GM19468 (cell line): Measurements from ENCODE around the gene IL21.
"Not testable (repeated sequence)": the region's sequence is repeated elsewhere in the genome, so short reads cannot be mapped to it uniquely, and the experiment has no call there.

Experiments used
- ATAC-seq: cut with Tn5 transposase; IDR thresholded peaks from one replicate; pipeline ENCODE4 v1.9.1; 2021; ENCODE audit warnings: mild to moderate bottlenecking, moderate library complexity, moderate number of reproducible peaks; ENCODE audit not compliant: unreplicated experiment; ENCODE audit errors: extremely low read depth

The IL21 gene

DNA sequence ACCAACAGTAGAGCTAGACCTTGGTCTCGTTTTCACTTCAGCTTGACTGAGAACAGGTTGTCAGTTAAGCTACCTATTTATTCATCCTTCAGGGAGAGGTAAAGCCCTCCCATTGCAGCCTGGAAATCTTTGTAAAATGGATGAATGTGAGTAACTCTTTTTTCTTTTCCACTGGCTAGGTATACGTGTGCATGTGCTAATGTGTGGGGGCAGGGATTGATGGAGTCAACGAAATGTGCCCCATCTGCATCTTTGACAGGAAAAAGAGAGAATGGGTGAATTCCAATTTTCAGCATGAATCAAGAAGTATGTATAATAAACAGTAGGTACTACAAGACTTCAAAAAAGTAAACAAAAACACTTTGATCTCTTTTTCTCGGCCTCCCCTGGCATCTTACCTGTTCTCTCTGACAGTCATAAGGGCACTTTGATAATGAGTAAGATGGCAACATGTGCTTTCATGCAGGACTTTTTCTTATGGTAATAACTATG is at the start of gene IL21:
IL21 (minus strand) TSS at position 51 of the 492 bp plus-strand sequence. CDS start 55 bp downstream, outside the sequence.
- ATAC-seq, result no peak

DNA sequence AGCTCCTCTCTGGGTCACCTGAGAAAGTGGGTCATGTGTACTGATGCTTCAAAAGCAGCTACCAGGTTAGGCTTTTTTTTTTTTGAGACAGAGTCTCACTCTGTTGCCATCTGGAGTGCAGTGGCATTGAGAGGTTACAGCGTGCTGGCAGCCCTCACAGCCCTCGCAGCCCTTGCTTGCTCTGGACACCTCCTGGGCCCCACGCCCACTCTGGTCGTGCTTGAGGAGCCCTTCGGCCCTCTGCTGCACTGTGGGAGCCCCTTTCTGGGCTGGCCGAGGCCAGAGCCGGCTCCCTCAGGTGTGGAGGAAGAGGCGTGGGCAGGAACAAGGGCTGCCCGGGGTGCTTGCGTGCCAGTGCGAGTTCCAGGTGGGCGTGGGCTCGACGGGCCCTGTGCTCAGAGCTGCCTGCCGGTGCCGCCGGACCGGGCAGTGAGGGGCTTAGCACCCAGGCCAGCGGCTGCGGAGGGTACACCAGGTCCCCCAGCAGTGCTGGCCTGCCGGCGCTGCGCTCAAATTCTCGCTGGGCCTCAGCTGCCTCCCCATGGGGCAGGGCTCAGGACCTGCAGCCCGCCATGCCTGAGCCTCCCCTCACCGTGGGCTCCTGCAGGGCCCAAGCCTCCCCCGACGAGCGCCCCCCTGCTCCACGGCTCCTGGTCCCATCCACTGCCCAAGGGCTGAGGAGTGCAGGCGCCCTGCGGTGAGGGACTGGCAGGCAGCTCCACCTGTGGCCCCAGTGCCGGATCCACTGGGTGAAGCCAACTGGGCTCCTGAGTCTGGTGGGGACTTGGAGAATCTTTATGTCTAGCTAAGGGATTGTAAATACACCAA is 49.3 kb upstream of the IL21 start:
- ATAC-seq, result no peak

DNA sequence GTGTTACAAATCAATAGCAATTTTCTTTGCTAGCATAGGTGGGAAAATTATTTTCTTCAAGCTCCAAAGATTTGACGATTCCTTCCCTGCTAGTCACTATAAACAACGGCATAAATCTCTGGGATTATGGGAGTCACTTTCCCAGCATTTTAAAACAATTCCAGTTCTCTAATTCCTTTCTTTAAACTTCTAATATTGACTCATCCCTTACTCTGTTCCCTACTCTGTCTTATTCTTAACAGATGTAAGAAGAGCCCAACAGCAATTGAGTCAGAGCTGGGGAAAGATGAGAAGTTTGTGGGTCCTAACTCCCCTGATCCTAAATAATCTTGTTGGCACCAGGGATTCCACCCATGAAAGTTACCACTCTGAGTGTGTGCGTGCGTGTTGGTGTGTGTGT is 47.4 kb upstream of the IL21 start:
- no peak for ATAC-seq

DNA sequence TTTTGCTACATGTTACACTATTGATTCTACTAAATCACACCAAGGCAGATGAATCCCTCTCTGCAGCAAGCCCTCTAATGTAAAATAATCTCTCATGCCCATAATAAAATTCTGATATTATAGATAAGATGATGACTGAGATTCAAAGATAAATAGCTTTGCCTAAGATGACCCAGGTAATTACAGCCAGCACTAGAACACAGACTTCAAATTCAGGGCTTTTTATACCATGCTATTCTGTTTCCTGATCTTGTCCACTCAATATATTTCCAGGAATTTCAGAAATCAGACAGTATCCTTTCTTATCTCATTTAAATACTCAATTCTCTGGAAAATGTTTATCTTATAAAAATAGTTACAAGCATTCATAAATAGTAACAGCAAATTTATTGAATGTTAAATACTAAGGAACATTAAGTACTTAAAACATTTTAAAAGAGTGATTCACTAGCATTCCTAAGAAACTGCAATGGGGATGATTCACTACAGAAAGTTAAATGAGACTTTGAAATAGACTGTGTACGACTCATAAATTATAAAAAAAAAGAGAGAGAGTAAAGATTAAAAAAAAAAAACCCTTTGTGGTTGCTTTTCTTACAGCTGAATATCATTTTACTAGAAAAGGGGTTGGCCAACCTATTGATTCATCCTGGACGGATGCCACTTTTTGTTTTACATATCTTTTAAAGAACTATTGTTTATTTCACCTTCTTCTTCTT is 45.8 kb upstream of the IL21 start:
- ATAC-seq, result no peak

DNA sequence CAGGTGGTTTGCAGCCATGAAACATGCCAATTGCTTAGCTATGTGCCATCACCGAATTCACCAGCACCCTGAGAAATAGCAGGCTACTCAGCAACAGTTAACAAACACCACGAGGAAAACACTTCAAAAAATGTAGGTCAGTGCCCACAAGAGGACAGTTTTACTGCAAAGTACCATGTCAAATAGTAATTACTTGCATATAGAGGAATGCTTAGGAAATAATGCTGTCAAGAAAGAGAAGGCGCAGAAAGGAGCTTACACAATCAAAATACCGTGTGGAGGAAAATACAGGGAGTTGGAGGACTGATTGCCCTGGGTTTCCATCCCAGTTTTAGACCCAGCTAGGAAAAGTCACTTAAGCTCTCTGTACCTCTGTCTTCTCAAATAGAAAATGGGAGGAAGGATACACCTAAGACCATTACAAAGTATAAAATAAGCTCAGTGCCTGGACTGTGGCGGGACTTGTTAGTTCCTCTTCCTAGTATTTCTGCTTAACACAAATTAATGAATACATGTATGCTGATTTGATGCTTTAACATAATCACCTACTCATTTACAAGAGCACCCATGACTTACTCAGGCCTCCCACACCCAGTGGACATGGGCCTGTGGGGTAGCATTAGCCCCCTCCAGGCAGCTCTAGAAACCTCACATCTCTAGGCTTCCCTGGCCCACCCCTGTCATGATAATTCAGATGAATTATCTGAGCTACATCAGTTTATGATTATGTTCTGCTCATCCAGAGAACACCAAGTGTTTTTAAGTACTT is 44.5 kb upstream of the IL21 start:
- no peak for ATAC-seq

DNA sequence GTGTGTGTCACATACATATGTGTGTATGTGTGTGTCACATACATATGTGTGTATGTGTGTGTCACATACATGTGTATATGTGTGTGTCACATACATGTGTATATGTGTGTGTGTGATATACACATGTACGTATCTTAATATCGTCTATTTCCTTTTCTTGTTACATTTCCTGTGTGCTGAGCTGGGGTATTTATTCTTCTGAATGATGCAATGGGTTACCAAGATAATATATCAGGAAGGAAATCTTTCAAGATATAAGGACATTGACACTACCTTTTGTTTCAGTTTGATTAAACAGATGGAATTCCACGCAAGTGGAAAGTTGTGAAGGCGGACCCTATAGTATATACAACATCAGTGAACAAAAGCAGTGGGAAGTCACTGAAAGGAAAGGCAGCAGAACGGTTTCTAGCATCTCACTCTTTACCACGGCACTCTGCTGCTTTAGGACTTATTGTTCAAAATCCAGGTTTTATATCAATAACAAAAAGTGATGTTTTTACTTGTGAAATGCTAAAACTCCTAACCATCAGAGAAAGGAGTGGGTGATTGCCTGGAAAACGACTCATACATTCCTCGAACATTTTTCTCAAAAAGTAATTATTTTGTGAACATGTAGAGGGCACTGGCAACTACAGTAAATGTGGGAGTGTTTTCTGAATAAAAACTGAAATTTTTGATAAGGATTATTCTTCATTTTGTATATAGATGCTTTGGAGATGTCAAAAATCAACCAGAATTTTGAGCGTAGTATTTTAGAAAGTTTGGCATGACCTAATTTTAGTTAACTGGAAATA is 43.1 kb upstream of the IL21 start:
- no peak for ATAC-seq

DNA sequence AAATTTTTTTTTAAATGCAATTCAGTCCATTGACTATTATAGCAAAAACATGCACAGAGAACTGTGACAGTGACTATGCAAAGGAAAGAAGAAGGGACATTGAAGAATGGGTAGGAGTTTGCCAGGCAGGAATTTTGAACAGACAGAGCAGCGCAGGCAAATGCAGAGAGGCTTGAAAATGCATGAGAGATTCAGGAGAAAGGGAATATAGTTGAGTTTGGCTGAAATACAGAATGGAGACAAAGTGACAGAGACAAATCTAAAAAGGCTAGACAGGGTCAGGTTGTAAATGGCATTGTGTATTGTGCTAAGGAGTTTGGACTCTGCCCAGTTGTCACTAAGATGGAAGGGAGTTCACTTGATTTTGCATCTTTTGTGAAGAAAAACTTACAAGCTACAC is 42.4 kb upstream of the IL21 start:
- ATAC-seq, result no peak

DNA sequence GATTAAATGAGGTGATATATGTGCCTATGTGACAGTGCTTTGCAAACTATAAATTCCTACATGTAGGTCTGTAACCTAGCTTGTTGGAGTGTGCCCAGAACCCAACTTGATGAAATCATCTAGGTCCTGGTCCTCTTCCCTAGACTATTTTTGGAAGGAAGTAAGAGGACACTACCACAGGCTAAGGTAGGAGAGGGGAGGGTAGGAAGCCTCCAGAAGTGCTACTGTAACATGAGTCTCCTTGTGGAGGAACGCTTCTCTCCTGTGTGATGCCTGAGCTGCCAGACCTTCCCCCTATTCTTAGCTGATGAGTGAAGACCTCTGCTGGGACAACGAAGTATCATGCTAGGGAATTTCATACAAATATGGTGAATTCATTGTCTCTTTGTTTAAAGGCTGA is 41.8 kb upstream of the IL21 start:
- ATAC-seq, result no peak

DNA sequence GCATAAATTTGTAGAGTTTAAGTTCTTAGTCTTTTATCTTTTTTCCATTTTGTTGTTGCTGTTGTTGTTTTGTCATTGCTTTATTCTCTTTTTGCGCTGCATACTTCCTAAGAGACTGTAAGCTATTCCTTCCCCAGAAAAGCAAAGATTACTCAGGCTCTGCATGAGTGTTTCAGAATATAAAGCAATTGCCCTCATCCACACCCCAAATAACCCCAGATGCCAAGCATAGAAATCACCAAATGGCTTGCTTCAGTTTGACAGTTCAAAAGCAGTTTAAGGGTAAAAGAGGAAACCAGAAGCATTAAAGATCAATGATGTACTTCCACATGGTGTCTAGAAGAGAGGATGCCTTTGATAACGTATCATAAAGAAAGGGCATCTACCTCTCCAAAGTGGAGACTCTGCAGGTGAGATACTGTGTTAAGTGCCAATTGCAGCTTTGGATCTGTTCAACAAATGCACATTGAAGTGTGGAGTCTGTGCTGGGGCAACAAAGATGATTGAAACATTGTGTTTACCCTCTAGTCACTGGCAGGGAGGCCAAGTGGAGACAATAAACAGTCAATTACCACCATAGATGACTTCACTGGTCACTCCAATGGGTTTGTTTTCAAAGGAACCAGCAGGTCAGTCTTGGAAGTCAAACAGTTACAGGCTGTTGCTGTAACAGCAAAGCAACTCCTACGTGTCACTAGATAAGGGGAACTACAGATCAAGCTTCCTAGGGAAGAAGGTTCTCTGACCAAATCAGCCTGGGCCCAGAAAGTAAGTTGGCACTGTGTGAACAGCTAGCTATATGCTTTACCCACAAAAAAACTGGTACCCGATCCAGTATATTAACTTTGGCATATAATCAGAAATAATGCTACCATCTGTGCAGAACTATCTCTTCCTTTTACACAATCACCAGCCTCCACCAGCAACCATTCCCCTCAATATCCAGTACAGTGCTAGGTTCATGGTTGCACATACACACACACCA is 40.6 kb upstream of the IL21 start:
- ATAC-seq, result no peak

DNA sequence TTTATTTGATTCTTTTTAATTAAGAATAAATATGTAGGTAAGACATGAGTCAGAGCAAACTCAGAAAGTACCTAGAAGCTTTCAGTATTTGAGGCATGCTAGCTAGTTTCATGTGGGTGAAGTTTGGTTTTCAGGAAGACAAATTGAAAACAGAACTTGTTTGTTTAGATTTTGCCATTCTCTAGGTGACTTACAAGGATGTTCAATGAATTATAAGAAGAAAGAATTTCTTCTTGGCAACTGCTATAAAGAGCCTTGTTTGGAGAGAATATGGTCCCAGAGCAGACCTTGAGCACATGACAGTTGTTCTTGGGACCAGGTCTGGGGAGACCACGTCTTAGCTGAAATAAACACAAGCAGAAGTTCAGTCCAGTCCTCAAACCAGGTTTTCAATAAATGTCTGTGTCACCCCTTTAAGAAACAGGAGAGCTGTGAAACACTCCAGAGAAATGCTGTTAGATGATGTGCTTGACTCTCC is 38.0 kb upstream of the IL21 start:
- peak; percentile 54 for ATAC-seq

DNA sequence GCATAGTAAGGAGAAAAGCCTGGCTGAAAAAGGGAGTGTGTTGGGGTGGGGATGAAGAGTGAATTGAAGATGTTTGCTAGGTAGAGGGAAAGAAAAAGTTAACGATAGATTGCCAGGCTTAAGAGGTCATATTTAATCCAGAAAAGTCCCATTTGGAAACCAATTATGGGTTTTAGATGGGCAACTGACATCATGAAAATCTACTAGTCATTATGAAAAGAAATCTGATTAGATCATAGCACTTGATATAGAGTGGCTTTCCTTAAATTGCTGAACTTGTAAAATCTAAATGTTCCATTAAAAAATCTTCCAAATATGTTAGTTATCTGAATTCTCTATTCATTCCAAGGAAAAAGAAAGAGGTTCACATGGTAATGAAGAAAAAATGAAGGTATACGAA is 37.5 kb upstream of the IL21 start:
- ATAC-seq, result no peak

DNA sequence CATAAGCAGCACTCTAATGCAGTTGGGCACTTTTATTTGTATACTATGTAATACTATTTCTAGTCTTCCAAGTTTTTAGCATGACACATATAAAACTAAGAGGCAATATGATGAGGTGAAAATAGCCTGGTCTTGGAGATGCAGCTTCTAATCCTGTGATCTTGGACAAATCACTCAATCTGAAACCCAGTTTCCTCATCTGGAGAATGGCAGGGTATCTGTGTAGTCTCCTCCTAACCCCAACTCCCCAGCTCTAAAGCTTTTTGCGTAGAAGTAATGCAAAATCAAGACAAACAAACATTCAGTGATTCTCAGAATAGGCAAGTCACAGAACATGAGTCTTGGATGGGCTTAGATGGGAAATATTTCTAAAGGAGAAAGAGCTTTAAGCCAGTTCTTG is 36.7 kb upstream of the IL21 start:
- ATAC-seq, result no peak

DNA sequence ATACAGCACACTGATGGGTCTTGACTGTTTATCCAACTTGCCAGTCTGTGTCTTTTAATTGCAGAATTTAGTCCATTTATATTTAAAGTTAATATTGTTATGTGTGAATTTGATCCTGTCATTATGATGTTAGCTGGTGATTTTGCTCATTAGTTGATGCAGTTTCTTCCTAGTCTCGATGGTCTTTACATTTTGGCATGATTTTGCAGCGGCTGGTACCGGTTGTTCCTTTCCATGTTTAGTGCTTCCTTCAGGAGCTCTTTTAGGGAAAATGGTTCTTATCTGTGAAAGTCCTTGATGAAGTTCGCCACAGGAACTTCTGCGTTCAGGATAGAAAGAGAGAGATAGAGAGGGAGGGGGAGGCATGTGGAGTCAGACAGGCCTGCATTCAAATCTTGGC is 35.7 kb upstream of the IL21 start:
- ATAC-seq, result not testable (repeated sequence)

DNA sequence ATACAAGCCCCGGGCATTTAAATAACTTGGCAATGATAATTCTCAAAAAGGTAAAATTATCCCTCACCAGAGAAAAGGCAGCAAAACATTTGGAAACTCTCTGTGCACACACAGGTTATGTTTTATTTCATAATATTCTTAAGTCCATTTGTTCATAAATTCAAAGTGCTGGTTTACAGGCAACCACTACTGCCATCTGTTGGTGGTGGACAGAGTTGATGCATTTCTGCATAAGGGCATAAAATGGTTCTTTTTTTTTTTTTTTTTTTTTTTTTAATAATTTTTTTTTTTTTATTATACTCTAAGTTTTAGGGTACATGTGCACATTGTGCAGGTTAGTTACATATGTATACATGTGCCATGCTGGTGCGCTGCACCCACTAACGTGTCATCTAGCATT is 31.5 kb upstream of the IL21 start:
- no peak for ATAC-seq

DNA sequence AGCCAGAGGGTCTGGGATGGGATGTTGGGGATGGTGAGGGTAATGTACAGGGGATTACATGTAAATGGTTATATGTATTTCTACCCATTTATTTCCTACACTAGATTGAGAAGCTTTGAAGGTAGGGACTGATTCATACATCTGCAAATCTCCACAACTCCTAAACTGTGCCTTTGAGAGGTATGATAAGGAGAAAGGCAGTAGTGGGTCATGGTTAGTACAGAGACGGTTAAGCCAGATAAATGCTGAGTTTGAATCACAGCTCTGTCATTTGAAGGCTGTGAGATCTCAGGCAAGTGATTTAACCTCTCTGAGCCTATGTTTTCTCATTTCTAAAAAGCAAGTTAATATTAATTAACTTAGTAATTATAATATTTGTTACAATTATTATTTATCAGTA is 29.3 kb upstream of the IL21 start:
- no peak for ATAC-seq

DNA sequence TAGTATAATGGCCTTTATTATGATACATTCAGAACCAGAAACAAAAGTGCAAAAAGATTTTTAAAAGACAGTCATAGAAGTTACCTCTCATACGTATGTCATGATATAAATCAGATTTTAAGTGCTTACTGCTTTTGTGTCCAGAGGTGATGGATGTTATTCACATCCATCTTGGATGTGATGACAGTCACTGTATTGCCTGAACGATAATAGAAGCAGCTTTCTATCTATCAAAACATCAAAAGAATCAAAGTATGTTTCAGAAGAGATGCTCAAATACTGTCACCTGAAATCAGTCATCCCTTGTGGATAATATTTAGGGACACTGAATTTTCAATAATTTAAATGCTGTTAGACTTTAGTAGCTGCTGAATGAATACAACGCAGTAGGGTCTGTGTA is 26.8 kb upstream of the IL21 start:
- ATAC-seq, result no peak

DNA sequence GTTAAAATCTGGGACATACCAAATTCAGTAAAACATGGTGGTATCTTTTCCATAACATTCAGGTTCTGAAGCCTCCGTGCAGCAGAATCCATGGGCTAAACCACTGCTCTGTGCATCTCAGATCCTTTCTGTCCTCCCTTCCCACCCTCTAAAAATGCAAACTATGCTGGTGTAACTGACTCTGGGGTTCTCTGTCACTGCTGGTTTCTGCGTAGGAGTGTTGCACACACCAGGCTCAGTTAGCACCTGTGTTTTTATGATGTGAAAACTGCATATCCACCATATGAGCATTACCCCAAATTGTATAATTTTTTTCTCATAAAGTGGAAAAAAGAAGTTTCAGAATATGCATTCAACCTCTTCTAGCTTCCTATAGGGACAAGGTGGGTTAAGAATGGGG is 22.4 kb upstream of the IL21 start:
- no peak for ATAC-seq

DNA sequence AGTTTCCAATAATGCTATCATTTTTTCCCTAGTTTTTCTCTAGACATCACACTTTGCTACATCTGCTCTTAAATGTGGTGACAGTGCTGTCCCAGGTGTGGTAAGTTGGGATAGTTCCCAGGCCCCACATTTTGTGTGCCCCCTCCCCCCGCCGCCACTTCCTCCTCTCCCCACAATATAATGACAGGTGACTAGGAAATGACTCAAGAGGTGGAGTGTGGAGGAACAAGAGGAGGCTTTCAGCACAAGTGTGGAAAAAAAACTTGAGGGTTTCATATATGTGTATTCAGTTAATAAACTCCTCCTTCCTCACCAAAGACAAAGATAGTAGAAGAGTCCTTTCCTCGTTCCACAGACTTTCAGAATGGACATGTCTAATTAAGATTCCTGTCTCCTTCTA is 18.3 kb upstream of the IL21 start:
- ATAC-seq, result no peak

DNA sequence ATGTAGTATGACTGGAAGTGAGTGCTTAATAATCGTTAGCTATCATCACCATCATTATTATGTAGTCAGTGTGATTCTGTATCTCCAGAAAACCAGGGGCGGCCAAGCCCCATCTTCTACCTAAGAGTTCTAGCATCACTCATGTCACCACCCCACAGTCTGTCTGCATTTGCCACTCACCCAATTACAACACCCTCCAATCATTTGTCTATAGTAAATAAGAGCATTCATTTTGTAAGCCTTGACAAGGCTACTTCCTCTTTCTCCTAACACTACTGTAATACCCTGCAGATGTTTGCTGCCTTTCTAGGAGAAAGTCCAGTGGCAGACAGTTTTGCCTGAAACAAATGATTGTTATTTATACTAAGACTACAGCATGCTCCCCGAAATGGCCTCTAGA is 15.8 kb upstream of the IL21 start:
- no peak for ATAC-seq
